ENCODE results near the gene SFMBT1.
"Not testable (repeated sequence)": the region's sequence is repeated elsewhere in the genome, so short reads cannot be mapped to it uniquely, and the experiment has no call there.

Gene SFMBT1

GRCh38 chr3:53067567-53067966 lies 21.7 kb upstream of the SFMBT1 start:
- Histone ChIP-seq H3K4me3 (no peak overlapping the region), H3K27ac (no peak overlapping the region)
- peak; percentile 26 for DNase-seq (ENCODE audit: low spot score)
- no peak for TF ChIP-seq CTCF (IDR thresholded peaks at IDR 0.05)

GRCh38 chr3:53065841-53066480 lies 20.1 kb upstream of the SFMBT1 start:
- Histone ChIP-seq H3K4me3 (no peak overlapping the region), H3K27ac (no peak overlapping the region)
- no peak for TF ChIP-seq CTCF (IDR thresholded peaks at IDR 0.05)
- peak; percentile 50 for DNase-seq (ENCODE audit: low spot score)

GRCh38 chr3:53062905-53063304 lies 17.0 kb upstream of the SFMBT1 start:
- no peak overlapping the region for H3K4me3 ChIP-seq

GRCh38 chr3:53056442-53056841 lies 10.6 kb upstream of the SFMBT1 start:
- Histone ChIP-seq H3K4me3 (no peak overlapping the region), H3K27ac (no peak overlapping the region)
- no peak for TF ChIP-seq CTCF (IDR thresholded peaks at IDR 0.05)
- peak; percentile 47 for DNase-seq (ENCODE audit: low spot score)

More at GRCh38 chr3:53062905-53063304, 17.0 kb upstream of the SFMBT1 start:
- no peak for DNase-seq (ENCODE audit: low spot score)
- no peak for TF ChIP-seq CTCF (IDR thresholded peaks at IDR 0.05)
- no peak overlapping the region for H3K27ac ChIP-seq

- not testable (repeated sequence) for H3K27ac ChIP-seq; H3K4me3 ChIP-seq; DNase-seq (ENCODE audit: low spot score)
Measured at GRCh38 chr3:53054233-53054632, 8.4 kb upstream of the SFMBT1 start.

- DNase-seq (ENCODE audit: low spot score), result no peak
- Histone ChIP-seq H3K4me3 (no peak overlapping the region), H3K27ac (no peak overlapping the region)
- TF ChIP-seq CTCF (IDR thresholded peaks at IDR 0.05), result no peak
Measured at GRCh38 chr3:53051929-53052328, 6.1 kb upstream of the SFMBT1 start.

GRCh38 chr3:53049987-53050386 lies 4.1 kb upstream of the SFMBT1 start:
- DNase-seq (ENCODE audit: low spot score), result no peak
- no peak for TF ChIP-seq CTCF (IDR thresholded peaks at IDR 0.05)
- no peak overlapping the region for H3K27ac ChIP-seq
- no peak overlapping the region for H3K4me3 ChIP-seq

All from coronary artery (tissue), 2 donors.